CD4-positive, alpha-beta T cell treated with Interferon gamma for 1 hour (primary cell): ENCODE measurements around the gene FAM131C.

Source experiments
- DNase-seq: peaks from one replicate; pipeline ENCODE4 v3.0.0-alpha.2; 2020

Gene FAM131C

GRCh38 chr1:16095447-16095846 is 22.0 kb upstream of the FAM131C start:
- no peak for DNase-seq

- DNase-seq: no peak
Measured at GRCh38 chr1:16094453-16095158, 21.2 kb upstream of the FAM131C start.

DNA sequence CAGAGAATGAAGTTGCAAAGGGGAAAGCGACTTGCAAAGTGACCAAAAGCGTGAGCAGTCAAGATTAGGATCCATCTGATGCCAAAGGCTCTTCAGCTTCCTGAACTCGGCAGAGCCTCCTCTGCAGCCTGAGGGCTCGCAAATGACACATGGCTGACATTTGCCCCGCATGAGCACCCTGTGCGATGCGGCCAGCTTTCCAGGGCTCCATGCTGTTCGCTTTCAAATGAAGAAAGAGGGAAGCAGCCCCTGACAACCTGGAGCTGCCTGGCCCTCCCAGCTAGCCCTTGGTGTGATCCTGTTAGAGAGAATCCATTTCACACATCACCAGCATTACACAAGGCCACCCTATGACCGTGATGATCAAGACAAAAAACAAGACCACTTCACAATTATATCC is 20.2 kb upstream of the FAM131C start:
- no peak for DNase-seq

DNA sequence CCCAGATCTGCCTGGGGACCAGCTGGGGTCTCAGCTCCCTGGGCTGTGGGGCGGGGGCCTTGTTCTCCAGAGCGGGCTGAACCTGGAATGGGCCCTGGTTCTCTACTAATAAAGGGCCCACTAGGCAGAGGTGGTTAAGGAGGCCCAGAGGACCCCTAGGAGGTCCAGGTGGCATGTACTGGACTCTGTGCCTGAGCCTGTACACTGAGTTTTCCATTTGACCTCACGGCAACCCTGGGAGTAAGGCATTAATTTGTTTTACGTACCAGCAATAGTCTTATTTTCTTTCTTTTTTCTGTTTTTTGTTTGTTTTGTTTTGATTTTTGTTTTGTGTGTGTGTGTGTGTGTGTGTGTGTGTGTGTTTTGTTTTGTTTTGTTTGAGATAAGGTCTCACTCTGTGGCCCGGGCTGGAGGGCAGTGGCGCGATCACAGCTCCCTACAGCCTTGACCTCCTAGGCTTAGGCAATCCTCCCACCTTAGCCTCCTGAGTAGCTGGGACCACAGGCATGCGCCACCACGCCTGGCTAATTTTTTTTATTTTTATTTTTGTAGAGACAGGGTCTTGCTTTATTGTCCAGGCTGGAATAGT is 19.6 kb upstream of the FAM131C start:
- DNase-seq: no peak

DNA sequence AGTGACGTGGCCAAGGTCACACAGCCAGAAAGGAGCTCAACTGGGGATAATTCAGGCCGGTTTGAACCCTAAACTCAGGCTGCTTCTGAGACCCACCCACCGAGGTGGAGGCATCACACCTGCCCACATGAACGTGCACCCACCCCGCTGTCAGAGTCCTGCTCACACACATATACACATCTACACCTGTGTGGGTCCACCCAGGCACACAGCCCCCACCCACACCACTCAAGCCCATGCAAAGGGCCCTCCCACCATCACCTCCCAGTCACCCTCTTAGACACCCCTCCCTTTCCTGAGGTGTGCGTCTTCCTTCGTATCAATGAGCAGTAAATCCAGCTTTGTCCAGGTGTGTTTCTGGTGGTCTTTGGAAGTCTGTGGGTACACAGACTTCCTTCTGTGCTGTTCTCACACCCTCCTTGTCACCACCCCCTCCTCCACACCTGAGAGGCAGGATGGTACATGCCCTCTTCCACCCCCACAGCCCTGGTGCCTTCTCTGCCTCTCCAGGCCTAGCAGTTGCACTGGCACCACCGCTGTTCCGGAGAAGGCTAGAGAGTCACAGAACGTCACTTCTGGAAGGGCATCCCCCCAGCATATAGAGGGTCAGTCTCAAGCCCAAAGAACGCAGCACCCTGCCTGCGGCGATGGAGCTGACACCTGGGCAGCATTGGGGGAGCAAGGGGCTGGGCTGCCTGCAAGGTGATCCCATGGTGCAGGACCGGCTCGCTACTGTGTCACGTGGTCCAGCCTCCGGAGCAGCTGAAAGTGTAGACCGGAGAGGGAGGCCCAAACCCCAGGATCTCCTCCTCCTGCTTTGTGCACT is 18.9 kb upstream of the FAM131C start:
- no peak for DNase-seq

GRCh38 chr1:16091296-16091695 is 17.8 kb upstream of the FAM131C start:
- DNase-seq: no peak

DNA sequence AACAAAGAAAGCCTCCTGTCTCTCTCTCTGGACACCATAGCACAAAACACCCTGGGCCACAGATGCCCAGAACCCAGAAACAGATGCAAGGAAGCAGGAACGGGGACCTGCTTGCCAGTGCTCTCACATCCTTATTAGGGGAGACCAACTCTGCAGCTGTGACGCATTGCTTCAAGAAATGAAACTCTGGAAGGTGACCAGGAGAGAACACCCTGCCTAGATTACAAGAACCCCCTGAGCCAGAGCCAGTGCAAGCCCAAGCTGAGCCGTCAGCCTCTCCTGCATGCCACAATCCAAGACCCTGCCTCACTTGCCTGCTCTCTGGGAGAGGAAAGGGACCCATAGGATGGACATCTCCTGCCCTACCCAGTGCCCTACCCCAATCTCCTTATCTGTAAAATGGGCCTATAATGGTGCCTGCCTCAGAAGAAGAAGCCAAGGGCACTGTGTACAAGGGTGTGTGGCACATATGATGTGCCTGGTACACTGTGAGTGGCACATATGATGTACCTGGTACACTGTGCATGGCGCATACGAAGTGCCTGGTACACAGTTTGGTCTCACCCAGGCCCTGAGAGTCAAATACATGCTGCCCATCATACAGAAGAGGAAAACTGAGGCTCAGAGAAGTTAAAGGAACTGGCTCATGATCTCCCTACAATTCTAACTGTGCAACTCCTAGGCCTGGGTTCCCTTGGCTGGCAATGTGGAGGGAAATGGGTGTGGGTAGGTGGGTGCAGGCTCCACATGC is 16.8 kb upstream of the FAM131C start:
- no peak for DNase-seq

- no peak for DNase-seq
Measured at GRCh38 chr1:16088996-16089395, 15.5 kb upstream of the FAM131C start.

DNA sequence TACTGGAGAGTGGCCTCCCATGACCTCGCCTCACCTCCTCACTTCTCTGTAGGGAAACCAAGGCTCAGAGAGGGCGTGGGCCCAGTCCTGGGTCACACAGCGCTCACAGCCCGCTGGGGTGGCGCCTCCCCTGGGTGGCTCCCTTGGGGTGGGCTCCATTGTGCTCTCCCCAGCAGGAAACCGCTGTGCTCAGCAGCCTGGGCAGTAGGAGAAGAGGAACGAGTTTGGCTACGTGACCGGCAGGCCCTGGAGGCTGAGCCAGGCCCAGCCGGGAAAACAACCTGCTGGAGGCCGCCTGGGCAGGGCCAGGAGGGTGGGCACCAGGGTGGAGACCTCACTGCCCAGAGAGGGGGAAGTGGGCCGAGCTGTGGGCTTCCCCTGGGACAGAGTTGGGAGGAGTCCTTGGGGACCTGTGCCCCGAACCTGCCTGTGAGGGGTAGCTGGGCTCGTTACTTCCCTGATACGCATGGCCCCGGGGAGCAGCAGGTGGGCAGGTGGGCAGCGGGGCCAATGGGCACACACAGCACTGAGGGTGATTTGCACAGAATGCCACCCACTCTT is 15.0 kb upstream of the FAM131C start:
- DNase-seq: no peak

DNA sequence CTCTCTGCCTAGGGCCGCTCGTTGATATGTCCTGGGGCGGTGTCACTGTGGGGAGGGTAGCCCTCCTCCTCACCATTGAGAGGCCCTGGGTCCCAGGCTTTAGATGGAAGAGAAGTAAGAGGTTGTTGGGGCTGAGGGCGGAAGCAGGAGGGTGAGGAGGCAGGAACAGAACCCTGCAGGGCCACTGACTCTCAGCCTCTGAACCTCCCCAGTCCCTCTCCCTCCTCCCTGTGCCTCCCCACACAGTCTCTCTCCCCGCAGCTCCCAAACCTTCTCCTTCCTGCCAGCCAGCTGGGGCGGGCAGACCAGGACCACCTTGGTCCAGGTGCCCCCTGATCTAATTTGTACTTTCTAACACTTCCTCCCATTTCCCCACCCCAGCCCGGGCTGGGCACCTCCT is 14.3 kb upstream of the FAM131C start:
- DNase-seq: no peak

GRCh38 chr1:16085522-16085921 is 12.1 kb upstream of the FAM131C start:
- no peak for DNase-seq

DNA sequence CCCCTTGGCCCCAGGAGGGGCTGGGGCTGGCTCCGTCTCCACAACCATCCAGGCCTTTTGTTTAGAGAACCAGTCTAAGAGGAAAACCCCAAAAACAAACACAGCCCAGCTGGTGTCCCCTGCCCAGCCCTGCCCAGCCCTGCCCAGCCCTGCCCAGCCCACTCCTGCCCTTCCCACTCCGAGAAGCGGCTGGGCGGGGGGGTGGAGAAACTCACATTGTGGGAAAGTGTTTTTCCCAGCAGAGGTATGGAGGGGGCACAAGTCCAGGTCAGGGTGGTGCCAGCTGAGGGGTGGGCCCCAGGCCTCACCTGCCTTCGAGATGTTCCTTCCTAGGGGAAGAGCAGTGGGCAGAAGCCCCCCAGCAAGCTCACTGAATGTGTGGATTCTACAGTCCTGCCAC is 10.0 kb upstream of the FAM131C start:
- no peak for DNase-seq

GRCh38 chr1:16082283-16083038 is 9.0 kb upstream of the FAM131C start:
- peak; percentile 37 for DNase-seq

GRCh38 chr1:16081636-16082035 is 8.2 kb upstream of the FAM131C start:
- DNase-seq: no peak

DNA sequence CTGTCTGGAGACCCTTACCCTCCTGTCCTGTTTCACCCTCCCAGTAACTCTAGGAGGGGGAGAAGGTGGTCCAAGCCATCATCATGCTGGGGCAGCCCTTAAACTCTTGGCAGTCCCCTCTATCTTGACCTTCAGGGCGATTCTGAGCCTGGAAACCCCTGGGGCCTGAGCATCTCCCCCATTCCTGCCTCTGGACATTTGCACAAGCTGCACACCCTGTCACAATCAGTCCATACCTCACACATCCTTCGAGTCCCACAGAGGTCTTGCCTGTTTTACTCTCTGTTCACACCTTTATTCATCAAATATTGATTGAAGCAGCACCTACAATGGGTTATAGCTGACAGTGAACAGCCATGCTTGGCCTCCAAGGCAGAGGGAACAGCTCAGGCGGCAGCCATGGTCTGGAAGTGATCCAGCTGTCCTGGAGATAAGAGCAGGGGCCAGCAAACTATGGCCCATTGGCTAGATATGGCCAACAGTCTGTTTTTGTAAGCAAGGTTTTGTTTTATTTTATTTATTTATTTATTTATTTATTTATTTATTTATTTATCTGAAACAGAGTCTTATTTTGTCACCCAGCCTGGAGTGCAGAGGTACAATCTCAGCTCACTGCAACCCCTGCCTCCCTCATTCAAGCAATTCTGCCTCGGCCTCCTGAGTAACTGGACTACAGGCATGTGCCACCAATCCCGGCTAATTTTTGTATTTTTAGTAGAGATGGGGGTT is 7.1 kb upstream of the FAM131C start:
- DNase-seq: no peak

- peak; percentile 64 for DNase-seq
Measured at GRCh38 chr1:16078925-16079656, 5.6 kb upstream of the FAM131C start.

GRCh38 chr1:16077406-16078245 is 4.2 kb upstream of the FAM131C start:
- DNase-seq: no peak

- DNase-seq: no peak
Measured at GRCh38 chr1:16076865-16077238, 3.4 kb upstream of the FAM131C start.

GRCh38 chr1:16076031-16076864 is 2.8 kb upstream of the FAM131C start:
- DNase-seq: no peak
